ENCODE results near the gene IPPK.

Gene IPPK

GRCh38 chr9:92655896-92656536, 13.9 kb downstream of the IPPK start:
- TF ChIP-seq CTCF (IDR thresholded peaks at IDR 0.05; ENCODE audit: low read depth, low read length, missing control alignments) = no peak
- no peak for DNase-seq (ENCODE audit: low read depth)
- no peak overlapping the region for H3K4me3 ChIP-seq (ENCODE audit: low read depth, low read length)

GRCh38 chr9:92655366-92655765, 14.6 kb downstream of the IPPK start:
- no peak overlapping the region for H3K4me3 ChIP-seq (ENCODE audit: low read depth, low read length)
- DNase-seq (ENCODE audit: low read depth) = no peak
- TF ChIP-seq CTCF (IDR thresholded peaks at IDR 0.05; ENCODE audit: low read depth, low read length, missing control alignments) = no peak

- TF ChIP-seq CTCF (IDR thresholded peaks at IDR 0.05; ENCODE audit: low read depth, low read length, missing control alignments) = no peak
- H3K4me3 ChIP-seq (ENCODE audit: low read depth, low read length) = no peak overlapping the region
Observed at GRCh38 chr9:92654481-92655301, 15.2 kb downstream of the IPPK start.

GRCh38 chr9:92652461-92652860, 17.5 kb downstream of the IPPK start:
- no peak for DNase-seq (ENCODE audit: low read depth)
- H3K4me3 ChIP-seq (ENCODE audit: low read depth, low read length) = no peak overlapping the region
- no peak for TF ChIP-seq CTCF (IDR thresholded peaks at IDR 0.05; ENCODE audit: low read depth, low read length, missing control alignments)

More at GRCh38 chr9:92654481-92655301, 15.2 kb downstream of the IPPK start:
- DNase-seq (ENCODE audit: low read depth) = no peak

GRCh38 chr9:92650839-92651621, 18.9 kb downstream of the IPPK start:
- no peak for DNase-seq (ENCODE audit: low read depth)
- no peak overlapping the region for H3K4me3 ChIP-seq (ENCODE audit: low read depth, low read length)
- no peak for TF ChIP-seq CTCF (IDR thresholded peaks at IDR 0.05; ENCODE audit: low read depth, low read length, missing control alignments)

- no peak overlapping the region for H3K4me3 ChIP-seq (ENCODE audit: low read depth, low read length)
- TF ChIP-seq CTCF (IDR thresholded peaks at IDR 0.05; ENCODE audit: low read depth, low read length, missing control alignments) = no peak
- DNase-seq (ENCODE audit: low read depth) = no peak
Observed at GRCh38 chr9:92650296-92650695, 19.6 kb downstream of the IPPK start.
